ENCODE data around the gene JARID2. TPM values are rescaled to one million over a fixed set of nuclear protein-coding genes. Genes with fewer than 3 reads are reported as not detected.

Gene JARID2
- polyA plus RNA-seq, 1 donor (not counting 4 experiments of a cell fraction or from before 2014, with no cell fraction given) = 11.0 TPM

- Histone ChIP-seq H3K9me3 (ENCODE audit: control insufficient read depth, low read depth, low read length) (no peaks in the 10 kb centered on the region), H3K27me3 (ENCODE audit: control insufficient read depth, extremely low read depth, insufficient read depth, low read length) (no peaks in the 10 kb centered on the region), H3K27ac (ENCODE audit: control insufficient read depth, insufficient read depth, low read length) (no peak overlapping the region), H3K9me1 (ENCODE audit: control insufficient read depth, extremely low read depth, insufficient read depth, low read length) (peaks cover 2% of the 10 kb centered on the region), H3K9ac (ENCODE audit: control insufficient read depth, extremely low read depth, insufficient read depth, low read length) (no peak overlapping the region), H3K79me2 (ENCODE audit: control insufficient read depth, insufficient read depth, low read length) (peaks cover 21% of the 10 kb centered on the region), H3K36me3 (ENCODE audit: control insufficient read depth in 2 of 2, extremely low read depth in 1 of 2, insufficient read depth in 2 of 2, low read length in 2 of 2) (peaks cover 7 to 8% of the 10 kb centered on the region in 2 experiments), H4K20me1 (ENCODE audit: control insufficient read depth, extremely low read depth, insufficient read depth, low read length) (peaks cover 3% of the 10 kb centered on the region), H3K4me3 (ENCODE audit: control insufficient read depth in 2 of 3, extremely low read depth in 1 of 3, insufficient read depth in 2 of 3, low read depth in 1 of 3, low read length in 3 of 3) (no peak overlapping the region), H2AFZ (ENCODE audit: control insufficient read depth, low read length) (no peak overlapping the region), H3K4me1 (ENCODE audit: control insufficient read depth, extremely low read depth, insufficient read depth, low read length) (peaks cover 9% of the 10 kb centered on the region), H3K4me2 (ENCODE audit: control insufficient read depth, extremely low read depth, insufficient read depth, low read depth, low read length) (no peak overlapping the region)
- DNase-seq (ENCODE audit: low read depth, low spot score) (no peak), FAIRE-seq (no peak)
- TF ChIP-seq EZH2 (IDR thresholded peaks at IDR 0.05; ENCODE audit: low read length) = no peak
- TF ChIP-seq, protein P1, sequence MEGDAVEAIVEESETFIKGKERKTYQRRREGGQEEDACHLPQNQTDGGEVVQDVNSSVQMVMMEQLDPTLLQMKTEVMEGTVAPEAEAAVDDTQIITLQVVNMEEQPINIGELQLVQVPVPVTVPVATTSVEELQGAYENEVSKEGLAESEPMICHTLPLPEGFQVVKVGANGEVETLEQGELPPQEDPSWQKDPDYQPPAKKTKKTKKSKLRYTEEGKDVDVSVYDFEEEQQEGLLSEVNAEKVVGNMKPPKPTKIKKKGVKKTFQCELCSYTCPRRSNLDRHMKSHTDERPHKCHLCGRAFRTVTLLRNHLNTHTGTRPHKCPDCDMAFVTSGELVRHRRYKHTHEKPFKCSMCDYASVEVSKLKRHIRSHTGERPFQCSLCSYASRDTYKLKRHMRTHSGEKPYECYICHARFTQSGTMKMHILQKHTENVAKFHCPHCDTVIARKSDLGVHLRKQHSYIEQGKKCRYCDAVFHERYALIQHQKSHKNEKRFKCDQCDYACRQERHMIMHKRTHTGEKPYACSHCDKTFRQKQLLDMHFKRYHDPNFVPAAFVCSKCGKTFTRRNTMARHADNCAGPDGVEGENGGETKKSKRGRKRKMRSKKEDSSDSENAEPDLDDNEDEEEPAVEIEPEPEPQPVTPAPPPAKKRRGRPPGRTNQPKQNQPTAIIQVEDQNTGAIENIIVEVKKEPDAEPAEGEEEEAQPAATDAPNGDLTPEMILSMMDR (optimal IDR thresholded peaks at IDR 0.05 in 1 of 3, IDR thresholded peaks at IDR 0.05 in 1 of 3, conservative IDR thresholded peaks at IDR 0.05 in 1 of 3; ENCODE audit: extremely low read depth in 1 of 3, insufficient read depth in 2 of 3, low read length in 3 of 3) = no peak
- dilution Hi-C loops (cut with MboI; ENCODE audit: extremely low pct_ligation_motif_present, low sequenced_read_pairs) = no loop called here
These were observed 228.3 kb downstream of the JARID2 start for GRCh38 chr6:15474196-15474595.

GRCh38 chr6:15475261-15475660 lies 229.4 kb downstream of the JARID2 start:
- Histone ChIP-seq H3K9ac (ENCODE audit: control insufficient read depth, extremely low read depth, insufficient read depth, low read length) (no peak overlapping the region), H3K4me3 (ENCODE audit: control insufficient read depth in 2 of 3, extremely low read depth in 1 of 3, insufficient read depth in 2 of 3, low read depth in 1 of 3, low read length in 3 of 3) (no peak overlapping the region), H4K20me1 (ENCODE audit: control insufficient read depth, extremely low read depth, insufficient read depth, low read length) (peaks cover 3% of the 10 kb centered on the region), H3K79me2 (ENCODE audit: control insufficient read depth, insufficient read depth, low read length) (peaks cover 24% of the 10 kb centered on the region), H3K4me2 (ENCODE audit: control insufficient read depth, extremely low read depth, insufficient read depth, low read depth, low read length) (no peak overlapping the region), H2AFZ (ENCODE audit: control insufficient read depth, low read length) (no peak overlapping the region), H3K9me3 (ENCODE audit: control insufficient read depth, low read depth, low read length) (no peaks in the 10 kb centered on the region), H3K27ac (ENCODE audit: control insufficient read depth, insufficient read depth, low read length) (no peak overlapping the region), H3K36me3 (ENCODE audit: control insufficient read depth in 2 of 2, extremely low read depth in 1 of 2, insufficient read depth in 2 of 2, low read length in 2 of 2) (peaks cover 5 to 8% of the 10 kb centered on the region in 2 experiments), H3K4me1 (ENCODE audit: control insufficient read depth, extremely low read depth, insufficient read depth, low read length) (peaks cover 19% of the 10 kb centered on the region), H3K27me3 (ENCODE audit: control insufficient read depth, extremely low read depth, insufficient read depth, low read length) (no peaks in the 10 kb centered on the region), H3K9me1 (ENCODE audit: control insufficient read depth, extremely low read depth, insufficient read depth, low read length) (peaks cover 2% of the 10 kb centered on the region)
- dilution Hi-C loops (cut with MboI; ENCODE audit: extremely low pct_ligation_motif_present, low sequenced_read_pairs) = no loop called here
- no peak for DNase-seq (ENCODE audit: low read depth, low spot score)
- FAIRE-seq = no peak
- TF ChIP-seq, protein P1 (optimal IDR thresholded peaks at IDR 0.05 in 1 of 3, IDR thresholded peaks at IDR 0.05 in 1 of 3, conservative IDR thresholded peaks at IDR 0.05 in 1 of 3; ENCODE audit: extremely low read depth in 1 of 3, insufficient read depth in 2 of 3, low read length in 3 of 3) = no peak
- TF ChIP-seq EZH2 (IDR thresholded peaks at IDR 0.05; ENCODE audit: low read length) = no peak

All from keratinocyte (primary cell).